Colonic mucosa (tissue), 4 donors: ENCODE data around the gene PSAP. TPM values are rescaled to one million over a fixed set of nuclear protein-coding genes. Genes with fewer than 3 reads are reported as not detected.

Experiments used
- DNase-seq: peaks from one replicate; pipeline ENCODE4 v3.0.0-alpha.2; 2020
- H3K27ac ChIP-seq: fragments of 200-600 bp; one replicate; pipeline ENCODE4 v1.8.0; 2021
- H3K27me3 ChIP-seq: fragments of 200-600 bp; one replicate; pipeline ENCODE4 v1.8.0; 2021
- H3K36me3 ChIP-seq: fragments of 200-600 bp; one replicate; pipeline ENCODE4 v1.8.0; 2021
- H3K4me1 ChIP-seq: fragments of 200-600 bp; one replicate; pipeline ENCODE4 v1.8.0; 2021; ENCODE audit warnings: mild to moderate bottlenecking
- H3K4me3 ChIP-seq: fragments of 200-600 bp; one replicate; pipeline ENCODE4 v1.8.0; 2021
- H3K9ac ChIP-seq, 2 donors: one replicate each; pipeline ENCODE4 v1.7.0; 2013; ENCODE audit warnings: control low read depth in 2 of 2, low read depth in 2 of 2, low read length in 2 of 2
- H3K9me3 ChIP-seq: fragments of 200-600 bp; one replicate; pipeline ENCODE4 v1.8.0; 2021
- intact Hi-C: fragments of 100-400 bp; cut with DNase I; formaldehyde crosslinking; loops from one replicate; pipeline ENCODE4 v1.14.1; 2022
- total RNA-seq, 2 donors: library from RNA; stranded (reverse); fragmentation: NEBNext Ultra II Directional in 1 of 2; extraction: Animal tissue kit (Norgen Biotek cat#: 25700) in 1 of 2; gene quantifications; one replicate each; pipeline ENCODE4 v1.2.1, GENCODE V29; 2021
- TF ChIP-seq, protein P1 (sequence below): fragments of 200-600 bp; IDR thresholded peaks from one replicate; pipeline ENCODE4 v1.8.0; 2022; ENCODE audit warnings: antibody characterized with exemption, mild to moderate bottlenecking
- donor health status: healthy.
- donor health status: DM: no; HTN: no; CAD: no.
- donor health status: DM: no; HTN: no; CAD: no.

PSAP gene
- total RNA-seq, 2 donors from 2014 or later, result 363 to 629 TPM

DNA sequence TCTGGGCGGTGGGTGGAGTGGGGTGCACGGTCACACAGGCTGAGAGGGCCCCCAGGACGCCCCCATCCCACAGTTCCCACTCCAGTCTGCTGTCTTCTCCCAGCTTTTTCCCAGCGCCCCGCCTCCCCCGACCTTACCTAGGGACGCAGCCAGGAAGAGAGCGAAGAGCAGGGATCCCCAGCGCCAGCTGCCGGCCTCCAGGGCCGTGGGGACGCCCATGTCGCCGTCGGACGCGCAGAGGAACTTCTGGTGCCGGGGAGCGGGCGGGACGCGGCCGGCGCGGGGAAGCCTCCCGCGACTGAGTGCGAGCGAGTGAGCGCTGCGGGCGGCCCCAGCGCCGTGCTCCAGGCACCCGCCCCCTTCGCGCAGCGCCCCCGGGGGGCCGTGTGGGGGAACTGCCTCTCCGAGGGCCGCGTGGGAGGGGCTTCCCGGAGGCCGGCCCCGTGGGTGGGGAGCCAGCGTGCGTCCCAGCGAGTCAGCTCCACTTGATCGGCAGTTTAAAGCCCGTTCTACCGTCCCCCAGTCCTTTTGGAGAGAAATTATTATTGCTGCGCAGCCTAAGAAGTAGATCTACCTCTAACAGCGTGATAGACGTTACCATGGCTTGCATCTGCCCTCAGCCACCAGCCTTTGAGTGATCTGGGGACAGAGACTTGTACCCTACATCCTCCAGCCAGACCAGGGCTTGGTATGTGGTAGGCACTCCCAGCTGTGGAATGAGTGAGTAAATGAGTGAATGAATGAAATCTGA lies 77.7 kb downstream of the PSAP start, which contains the start of gene VSIR:
Gene VSIR, minus strand, starts transcription at position 300 of the 751 bp plus-strand sequence. Its CDS starts 81 bp downstream, at position 219.
- peak within 1 kb of the TSS; percentile 92 to 99 for H3K9ac ChIP-seq
- no peaks in the 10 kb centered on the region for H3K27me3 ChIP-seq
- intact Hi-C loops, result loop anchor here (5.0 kb wide), 1 partner anchor 46 kb away; no protein-coding TSS in a partner anchor
- peak within 1 kb of the TSS; percentile 80 for H3K4me3 ChIP-seq
- no peaks in the 10 kb centered on the region for H3K36me3 ChIP-seq
- no peaks in the 10 kb centered on the region for H3K9me3 ChIP-seq
- peaks cover 2% of the 10 kb centered on the region for H3K4me1 ChIP-seq
- TF ChIP-seq, protein P1, sequence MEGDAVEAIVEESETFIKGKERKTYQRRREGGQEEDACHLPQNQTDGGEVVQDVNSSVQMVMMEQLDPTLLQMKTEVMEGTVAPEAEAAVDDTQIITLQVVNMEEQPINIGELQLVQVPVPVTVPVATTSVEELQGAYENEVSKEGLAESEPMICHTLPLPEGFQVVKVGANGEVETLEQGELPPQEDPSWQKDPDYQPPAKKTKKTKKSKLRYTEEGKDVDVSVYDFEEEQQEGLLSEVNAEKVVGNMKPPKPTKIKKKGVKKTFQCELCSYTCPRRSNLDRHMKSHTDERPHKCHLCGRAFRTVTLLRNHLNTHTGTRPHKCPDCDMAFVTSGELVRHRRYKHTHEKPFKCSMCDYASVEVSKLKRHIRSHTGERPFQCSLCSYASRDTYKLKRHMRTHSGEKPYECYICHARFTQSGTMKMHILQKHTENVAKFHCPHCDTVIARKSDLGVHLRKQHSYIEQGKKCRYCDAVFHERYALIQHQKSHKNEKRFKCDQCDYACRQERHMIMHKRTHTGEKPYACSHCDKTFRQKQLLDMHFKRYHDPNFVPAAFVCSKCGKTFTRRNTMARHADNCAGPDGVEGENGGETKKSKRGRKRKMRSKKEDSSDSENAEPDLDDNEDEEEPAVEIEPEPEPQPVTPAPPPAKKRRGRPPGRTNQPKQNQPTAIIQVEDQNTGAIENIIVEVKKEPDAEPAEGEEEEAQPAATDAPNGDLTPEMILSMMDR, result peak; percentile 96
- DNase-seq, result peak; percentile 94
- H3K27ac ChIP-seq, result peak within 1 kb of the TSS; percentile 92

DNA sequence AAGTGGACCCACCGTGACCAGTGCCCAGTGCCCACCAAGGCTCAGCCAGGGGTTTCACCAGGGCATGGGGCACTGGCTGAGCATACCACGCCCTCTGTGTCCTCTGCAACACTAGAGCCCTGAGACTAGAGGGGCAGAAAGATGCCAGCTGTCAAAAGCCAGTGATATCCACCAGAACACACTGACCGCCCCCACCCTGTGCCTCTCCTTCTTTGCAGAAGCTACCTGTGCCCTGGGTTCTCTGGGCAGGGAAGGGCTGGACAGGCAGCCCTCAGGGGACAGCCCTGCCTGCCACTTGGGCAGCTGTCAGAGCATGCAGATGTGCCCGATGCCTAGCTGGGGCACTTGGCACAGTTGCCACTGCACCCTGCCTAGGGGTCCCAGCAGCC lies 78.2 kb downstream of the PSAP start:
- peak overlapping the region; percentile 80 for H3K4me3 ChIP-seq
- intact Hi-C loops, result loop anchor here (5.0 kb wide), 1 partner anchor 46 kb away; no protein-coding TSS in a partner anchor
- H3K9me3 ChIP-seq, result no peaks in the 10 kb centered on the region
- no peaks in the 10 kb centered on the region for H3K36me3 ChIP-seq
- peaks cover 8% of the 10 kb centered on the region for H3K4me1 ChIP-seq
- peak overlapping the region; percentile 92 to 99 for H3K9ac ChIP-seq
- no peaks in the 10 kb centered on the region for H3K27me3 ChIP-seq
- no peak for DNase-seq
- TF ChIP-seq, protein P1, result no peak
- peak overlapping the region; percentile 92 for H3K27ac ChIP-seq

DNA sequence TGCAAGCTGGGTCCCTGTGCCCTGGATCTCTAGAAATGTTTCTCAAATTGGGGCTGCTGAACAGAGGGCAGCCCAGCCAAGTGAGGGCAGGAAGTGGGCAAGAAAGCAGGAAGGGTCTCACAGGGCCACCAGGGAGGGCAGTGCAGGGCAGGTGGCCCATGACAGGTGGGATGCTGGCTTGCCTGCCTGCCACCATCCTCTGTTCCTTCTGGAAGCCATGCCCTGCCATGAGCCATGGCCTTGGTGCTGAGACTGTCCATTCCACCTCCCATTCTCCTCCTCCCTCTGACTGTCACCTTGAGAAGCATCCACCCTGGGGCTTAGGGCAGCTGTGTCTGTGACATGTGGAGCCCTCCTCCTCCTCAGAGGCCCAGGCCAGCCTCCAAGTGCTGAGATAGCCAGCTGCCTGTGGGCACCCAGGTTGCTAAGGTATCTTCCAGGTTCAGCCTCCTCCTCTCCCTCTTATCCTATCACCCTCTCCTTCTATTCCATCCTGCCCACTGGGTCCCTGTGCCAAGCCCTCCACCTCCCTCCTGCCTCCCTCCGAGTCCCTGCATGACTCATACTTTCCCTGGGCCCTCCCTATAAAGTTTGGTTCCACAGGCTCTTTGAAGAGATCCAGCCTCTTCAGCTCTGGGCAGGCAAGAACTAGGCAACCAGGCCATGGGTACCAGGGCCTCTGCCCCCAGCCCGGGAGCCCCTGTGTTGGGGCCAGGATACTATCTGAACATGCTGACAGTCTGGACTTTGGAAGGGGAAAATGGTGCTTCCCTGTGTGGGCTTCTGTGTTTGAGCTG lies 79.0 kb downstream of the PSAP start:
- DNase-seq, result peak; percentile 82
- Histone ChIP-seq H3K27me3 (no peaks in the 10 kb centered on the region), H3K4me1 (peaks cover 16% of the 10 kb centered on the region), H3K27ac (peak overlapping the region; percentile 92), H3K9ac (peak overlapping the region; percentile 92 to 99), H3K9me3 (no peaks in the 10 kb centered on the region), H3K4me3 (peak overlapping the region; percentile 80), H3K36me3 (no peaks in the 10 kb centered on the region)
- TF ChIP-seq, protein P1, result no peak
- intact Hi-C loops, result loop anchor here (5.0 kb wide), 1 partner anchor 45 kb away; no protein-coding TSS in a partner anchor

DNA sequence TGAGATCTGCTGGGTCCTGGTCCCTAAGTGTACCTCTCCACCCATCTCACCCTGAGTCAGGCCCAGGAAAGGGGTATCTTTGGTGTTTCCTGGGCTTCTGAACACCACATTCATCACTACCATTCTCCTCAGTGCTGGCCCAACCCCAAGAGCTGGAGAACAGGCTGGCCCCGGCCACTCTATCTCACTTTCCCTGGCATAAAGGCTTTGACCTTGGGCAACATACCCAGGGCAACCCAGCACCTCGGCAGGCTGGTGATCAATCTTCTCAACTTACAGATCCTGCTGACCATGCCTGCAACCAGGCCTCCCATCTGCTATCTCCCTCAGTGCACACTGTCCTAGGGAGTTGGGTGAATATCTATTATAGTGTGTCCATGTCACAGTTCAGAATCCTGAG lies 79.8 kb downstream of the PSAP start:
- Histone ChIP-seq H3K4me1 (peaks cover 24% of the 10 kb centered on the region), H3K4me3 (peak overlapping the region; percentile 80), H3K27ac (peak overlapping the region; percentile 92), H3K36me3 (no peaks in the 10 kb centered on the region), H3K9me3 (no peaks in the 10 kb centered on the region), H3K9ac (peak overlapping the region; percentile 45 to 99), H3K27me3 (no peaks in the 10 kb centered on the region)
- TF ChIP-seq, protein P1, result no peak
- no peak for DNase-seq
- intact Hi-C loops, result loop anchor here (5.0 kb wide), 1 partner anchor 44 kb away; no protein-coding TSS in a partner anchor

DNA sequence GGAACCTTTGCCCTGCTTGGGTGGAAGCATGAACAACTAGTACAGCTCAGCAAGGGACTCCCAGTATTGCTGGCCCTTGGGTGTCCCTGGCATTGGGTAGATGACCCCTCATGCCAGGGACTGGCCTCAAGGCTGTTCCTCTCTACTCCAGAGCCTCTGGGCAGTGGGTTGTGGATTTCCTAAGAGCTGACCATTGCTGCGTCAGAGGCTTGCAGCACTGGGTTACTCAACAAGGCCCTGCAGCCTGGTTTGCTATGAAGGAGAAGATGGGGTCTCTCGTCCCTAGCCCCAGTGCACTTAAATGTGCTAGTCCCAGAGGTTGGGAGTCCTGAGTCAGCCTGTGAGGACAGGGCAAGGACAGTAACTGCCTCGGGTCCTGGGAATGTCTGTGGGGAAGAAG lies 80.3 kb downstream of the PSAP start:
- intact Hi-C loops, result loop anchor here (5.0 kb wide), 1 partner anchor 43 kb away; no protein-coding TSS in a partner anchor
- peak overlapping the region; percentile 92 for H3K27ac ChIP-seq
- peak overlapping the region; percentile 80 for H3K4me3 ChIP-seq

More for the DNA sequence above, 80.3 kb downstream of the PSAP start:
- Histone ChIP-seq H3K9ac (peak overlapping the region; percentile 45 to 99), H3K27me3 (no peaks in the 10 kb centered on the region), H3K36me3 (no peaks in the 10 kb centered on the region), H3K9me3 (no peaks in the 10 kb centered on the region), H3K4me1 (peaks cover 29% of the 10 kb centered on the region)
- DNase-seq, result no peak
- TF ChIP-seq, protein P1, result no peak
